Activated CD8-positive, alpha-beta memory T cell treated with anti-CD3 and anti-CD28 coated beads, Interleukin-2, amount 10 ng/mL, durations not matched to agents 7 days and 5 days (primary cell): ENCODE results near the gene GADL1. TPM values are rescaled to one million over a fixed set of nuclear protein-coding genes. Genes with fewer than 3 reads are reported as not detected.

Source experiments
- ATAC-seq: fragments of 150-1000 bp; cut with Tn5 transposase; one replicate; pipeline ENCODE4 v1.10.0; 2021; ENCODE audit warnings: moderate library complexity
- CTCF ChIA-PET: fragments of 350-600 bp; sonication (Branson Sonifier 250); formaldehyde crosslinking; loops from one replicate; lab custom pipeline; 2021; ENCODE audit warnings: antibody characterized with exemption; lab: Charles Lee
- DNase-seq: peaks from one replicate; pipeline ENCODE4 v3.0.0-alpha.2; 2020
- H3K27ac Mint-ChIP-seq: one replicate; pipeline ENCODE4 v1.8.0; 2021; ENCODE audit warnings: mild to moderate bottlenecking, mixed read lengths
- H3K27me3 Mint-ChIP-seq: one replicate; pipeline ENCODE4 v1.8.0; 2021; ENCODE audit warnings: mixed read lengths
- H3K36me3 Mint-ChIP-seq: one replicate; pipeline ENCODE4 v1.8.0; 2021; ENCODE audit warnings: mild to moderate bottlenecking, mixed read lengths
- H3K4me1 Mint-ChIP-seq: one replicate; pipeline ENCODE4 v1.8.0; 2021; ENCODE audit warnings: mixed read lengths
- H3K4me3 Mint-ChIP-seq: one replicate; pipeline ENCODE4 v1.8.0; 2021; ENCODE audit warnings: mild to moderate bottlenecking, moderate library complexity, mixed read lengths
- H3K9me3 Mint-ChIP-seq: one replicate; pipeline ENCODE4 v1.8.0; 2022; ENCODE audit warnings: low read depth, mixed read lengths
- total RNA-seq, 2 experiments: library from RNA; stranded (reverse); gene quantifications; one replicate each; pipeline ENCODE4 v1.2.3, GENCODE V29; 2021

Gene GADL1
- total RNA-seq, 2 experiments from 2014 or later: not detected

DNA sequence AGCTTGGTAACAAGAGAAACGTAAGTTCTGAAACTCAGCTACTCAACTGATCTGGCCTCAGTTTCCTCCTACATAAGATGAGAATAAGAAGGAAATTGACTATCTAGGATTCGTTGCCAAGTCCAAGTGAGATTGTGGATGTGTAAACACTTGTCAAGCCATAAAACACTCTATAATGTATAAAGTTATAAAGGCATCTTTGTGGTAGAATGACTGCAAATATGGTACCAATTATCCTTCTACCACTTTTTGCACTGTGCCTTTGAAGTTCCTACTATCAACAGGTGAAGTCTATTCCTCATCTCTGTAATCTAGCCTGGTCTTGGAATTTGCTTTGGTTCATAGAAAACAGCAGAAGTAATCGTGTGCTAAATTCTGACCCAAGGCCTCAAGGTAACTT is 138.2 kb downstream of the GADL1 start:
- no peaks in the 10 kb centered on the region for H3K9me3 Mint-ChIP-seq
- ATAC-seq (no peak), DNase-seq (no peak)
- H3K4me1 Mint-ChIP-seq: peaks cover 7% of the 10 kb centered on the region
- peaks cover 11% of the 10 kb centered on the region for H3K27me3 Mint-ChIP-seq
- H3K27ac Mint-ChIP-seq: no peak overlapping the region
- no peak overlapping the region for H3K4me3 Mint-ChIP-seq
- H3K36me3 Mint-ChIP-seq: no peaks in the 10 kb centered on the region
- CTCF ChIA-PET: interaction anchor here (1.7 to 2.4 kb wide), 2 partner anchors 12 to 714 kb away, joined by 5 to 9 read pairs; no protein-coding TSS in a partner anchor

DNA sequence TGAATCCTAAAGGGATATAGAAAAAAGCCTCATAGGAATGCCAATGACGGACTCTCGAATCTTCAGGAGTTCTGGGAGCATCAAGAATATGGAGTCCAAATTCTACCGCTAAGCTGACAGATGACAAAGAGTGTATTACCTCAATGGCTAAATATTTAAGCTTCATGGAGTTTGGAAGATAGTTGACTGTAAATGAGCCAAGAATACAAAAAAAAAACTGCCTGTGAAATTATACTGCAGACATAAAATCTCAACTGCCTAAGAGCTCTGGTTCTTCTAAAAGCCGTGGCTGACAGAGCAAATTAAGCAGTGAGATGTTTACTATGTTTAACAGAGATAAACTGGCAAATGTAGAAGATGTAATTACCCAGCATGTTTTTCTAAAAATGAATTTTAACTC is 140.0 kb downstream of the GADL1 start:
- Mint-ChIP-seq H3K27me3 (peaks cover 9% of the 10 kb centered on the region), H3K27ac (no peak overlapping the region), H3K36me3 (no peaks in the 10 kb centered on the region), H3K4me1 (peaks cover 8% of the 10 kb centered on the region), H3K4me3 (no peak overlapping the region), H3K9me3 (no peaks in the 10 kb centered on the region)
- no peak for ATAC-seq
- no peak for DNase-seq
- CTCF ChIA-PET: no interaction called here

DNA sequence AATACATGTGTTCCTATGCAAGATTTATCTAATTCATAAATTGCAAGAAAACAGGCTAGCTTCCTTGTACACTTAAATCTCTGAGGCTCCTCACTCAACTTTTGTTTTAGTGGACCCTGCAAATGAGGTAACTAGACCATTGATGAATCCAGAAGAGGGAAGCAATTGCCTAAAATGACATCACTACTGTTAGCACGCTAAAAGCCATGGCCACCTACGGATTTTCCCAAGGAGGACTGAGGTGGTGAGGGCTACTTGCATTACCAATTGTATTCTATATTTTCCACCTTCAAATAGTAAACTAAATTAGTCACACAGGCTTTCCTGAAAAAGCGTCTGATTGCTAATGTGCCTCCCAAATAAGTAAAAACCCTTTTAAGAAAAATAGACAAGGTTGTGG is 140.7 kb downstream of the GADL1 start:
- H3K27ac Mint-ChIP-seq: no peak overlapping the region
- peaks cover 9% of the 10 kb centered on the region for H3K27me3 Mint-ChIP-seq
- no peak for DNase-seq
- H3K9me3 Mint-ChIP-seq: no peaks in the 10 kb centered on the region
- H3K4me1 Mint-ChIP-seq: peaks cover 10% of the 10 kb centered on the region
- H3K4me3 Mint-ChIP-seq: no peak overlapping the region
- no peak for ATAC-seq
- CTCF ChIA-PET: interaction anchor here (1.9 kb wide), 1 partner anchor 15 kb away, joined by 4 read pairs; no protein-coding TSS in a partner anchor
- no peaks in the 10 kb centered on the region for H3K36me3 Mint-ChIP-seq

DNA sequence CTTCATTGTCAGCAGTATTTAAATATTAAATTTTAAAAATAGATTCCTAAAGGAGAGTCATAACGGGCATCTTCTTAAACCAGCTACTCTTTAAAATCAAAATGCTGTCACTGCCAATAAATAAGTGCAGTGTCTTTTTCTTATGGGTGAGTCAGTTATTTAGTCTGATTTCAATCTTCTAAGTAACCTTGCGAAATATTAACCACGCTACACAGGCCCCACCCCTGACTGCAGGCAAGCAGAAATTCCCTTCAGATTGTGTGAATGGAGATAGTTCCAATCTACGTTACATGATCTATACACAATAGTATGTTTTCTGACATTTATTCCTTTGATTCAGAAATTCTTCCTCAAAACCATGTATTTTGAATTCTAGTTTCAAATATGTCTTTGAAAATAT is 141.5 kb downstream of the GADL1 start:
- Mint-ChIP-seq H3K4me3 (no peak overlapping the region), H3K27me3 (peaks cover 5% of the 10 kb centered on the region), H3K27ac (no peak overlapping the region), H3K9me3 (no peaks in the 10 kb centered on the region), H3K36me3 (no peaks in the 10 kb centered on the region), H3K4me1 (peaks cover 10% of the 10 kb centered on the region)
- ATAC-seq (no peak), DNase-seq (no peak)
- CTCF ChIA-PET: interaction anchor here (1.9 to 2.5 kb wide), 3 partner anchors 10 to 741 kb away, joined by 4 to 16 read pairs (median 9); no protein-coding TSS in a partner anchor

DNA sequence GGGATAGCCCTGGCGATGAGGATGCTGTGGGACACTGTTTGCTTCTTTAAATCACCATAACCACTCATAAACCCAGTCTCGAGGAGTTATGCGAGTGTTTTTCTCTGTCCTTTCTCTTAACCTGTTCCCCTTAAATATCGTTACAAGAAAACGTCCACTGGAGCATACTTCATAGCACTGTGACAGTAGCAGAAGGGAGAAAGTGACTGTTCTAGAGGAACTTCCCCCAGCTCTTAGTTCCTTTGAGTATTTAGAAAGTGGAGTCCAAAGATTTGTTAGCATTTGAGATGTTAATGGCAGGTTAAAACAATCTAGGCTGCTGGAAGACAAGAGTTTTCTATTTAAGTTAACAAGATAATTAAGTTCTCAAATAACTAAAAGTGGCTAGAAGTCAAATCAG is 142.0 kb downstream of the GADL1 start:
- CTCF ChIA-PET: interaction anchor here (1.8 to 3.4 kb wide), 5 partner anchors 10 to 740 kb away, joined by 4 to 17 read pairs (median 9); no protein-coding TSS in a partner anchor
- Mint-ChIP-seq H3K36me3 (no peaks in the 10 kb centered on the region), H3K9me3 (no peaks in the 10 kb centered on the region), H3K4me3 (no peak overlapping the region), H3K4me1 (peaks cover 11% of the 10 kb centered on the region), H3K27ac (no peak overlapping the region), H3K27me3 (peaks cover 3% of the 10 kb centered on the region)
- ATAC-seq (no peak), DNase-seq (no peak)

DNA sequence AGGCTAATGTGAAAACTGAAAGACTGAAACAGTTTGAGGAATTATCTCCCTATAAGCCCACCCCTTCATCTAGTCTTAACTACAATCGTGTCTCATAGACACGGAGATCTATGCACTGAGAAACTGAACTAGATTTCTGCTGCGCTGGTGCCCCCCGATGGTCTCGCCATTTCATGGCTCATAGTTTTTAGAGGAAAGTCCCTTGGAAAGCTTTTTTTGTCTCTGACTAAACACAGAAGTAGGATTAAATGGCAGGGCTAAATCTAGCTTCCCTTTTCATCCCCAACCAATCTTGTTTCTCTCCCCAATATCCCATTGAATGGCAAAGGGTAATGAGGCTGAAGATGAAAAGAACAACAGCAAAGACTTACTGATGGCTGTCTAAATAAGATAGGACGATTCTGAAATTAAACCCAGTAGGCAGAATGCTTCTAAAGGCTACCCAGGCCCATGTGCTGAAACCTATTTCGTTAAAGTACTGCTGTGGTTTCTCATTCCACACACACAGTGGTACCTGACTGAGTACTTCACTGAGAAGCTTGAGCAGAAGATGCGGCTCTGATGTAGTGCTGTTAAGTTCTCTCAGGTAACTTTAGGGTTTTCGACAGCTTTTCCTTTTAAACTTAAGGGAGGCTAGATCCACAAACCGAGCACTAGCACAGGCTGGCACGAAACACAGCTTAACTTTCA is 142.7 kb downstream of the GADL1 start:
- Mint-ChIP-seq H3K9me3 (no peaks in the 10 kb centered on the region), H3K27ac (no peak overlapping the region), H3K36me3 (no peaks in the 10 kb centered on the region), H3K4me1 (peaks cover 11% of the 10 kb centered on the region), H3K27me3 (peaks cover 3% of the 10 kb centered on the region), H3K4me3 (no peak overlapping the region)
- DNase-seq (peak; percentile 64), ATAC-seq (peak; percentile 42)
- CTCF ChIA-PET: interaction anchor here (0.8 to 3.4 kb wide), 10 partner anchors 9 to 740 kb away, joined by 3 to 17 read pairs (median 4); no protein-coding TSS in a partner anchor

DNA sequence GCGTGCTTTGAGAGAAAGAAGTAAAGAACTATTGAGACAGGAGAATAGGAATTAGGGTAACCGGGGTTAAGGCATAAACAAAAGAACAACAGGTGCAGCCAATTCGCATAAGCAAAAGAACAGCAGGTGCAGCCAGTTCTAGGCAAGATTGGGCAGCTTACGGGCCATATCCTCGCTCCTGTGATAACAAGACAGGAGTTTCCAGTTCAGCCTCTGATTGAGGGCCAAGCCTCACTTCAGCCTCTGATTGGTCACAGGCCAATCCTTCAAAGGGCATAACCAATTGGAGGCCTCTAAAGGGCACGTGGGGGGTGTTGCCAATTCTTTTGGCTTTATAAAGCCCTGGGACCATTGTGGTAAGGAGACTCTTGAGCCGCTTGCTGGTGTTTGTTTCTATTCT is 143.5 kb downstream of the GADL1 start:
- Mint-ChIP-seq H3K9me3 (no peaks in the 10 kb centered on the region), H3K27ac (no peak overlapping the region), H3K4me3 (no peak overlapping the region), H3K4me1 (peaks cover 11% of the 10 kb centered on the region), H3K27me3 (peaks cover 3% of the 10 kb centered on the region), H3K36me3 (no peaks in the 10 kb centered on the region)
- CTCF ChIA-PET: interaction anchor here (0.7 to 3.4 kb wide), 8 partner anchors 8 to 739 kb away, joined by 3 to 17 read pairs (median 5); no protein-coding TSS in a partner anchor
- DNase-seq (no peak), ATAC-seq (no peak)

DNA sequence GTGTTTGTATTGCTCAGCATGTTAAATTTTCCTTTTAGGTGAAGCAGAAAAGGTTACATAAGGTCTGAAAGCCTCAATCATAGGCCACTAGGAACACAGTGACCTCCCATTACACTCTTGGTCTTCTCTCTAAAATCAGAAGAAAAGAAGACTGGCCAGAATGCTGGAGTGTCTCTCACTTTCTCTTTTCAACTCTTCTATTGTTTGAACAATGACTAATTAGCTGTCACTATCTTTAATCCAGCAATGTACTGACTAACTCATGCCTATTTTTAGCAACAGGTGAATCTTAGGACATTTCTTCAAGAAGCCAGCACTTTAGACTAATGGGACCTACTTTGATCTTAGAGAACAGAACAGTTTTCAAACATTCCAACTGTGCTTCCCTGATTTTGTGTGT is 145.2 kb downstream of the GADL1 start:
- H3K27me3 Mint-ChIP-seq: no peaks in the 10 kb centered on the region
- H3K9me3 Mint-ChIP-seq: no peaks in the 10 kb centered on the region
- no peak overlapping the region for H3K4me3 Mint-ChIP-seq
- ATAC-seq: no peak
- DNase-seq: no peak
- no peak overlapping the region for H3K27ac Mint-ChIP-seq
- H3K36me3 Mint-ChIP-seq: no peaks in the 10 kb centered on the region
- CTCF ChIA-PET: interaction anchor here (3.4 kb wide), 1 partner anchor 706 kb away, joined by 17 read pairs; no protein-coding TSS in a partner anchor
- H3K4me1 Mint-ChIP-seq: peaks cover 11% of the 10 kb centered on the region

DNA sequence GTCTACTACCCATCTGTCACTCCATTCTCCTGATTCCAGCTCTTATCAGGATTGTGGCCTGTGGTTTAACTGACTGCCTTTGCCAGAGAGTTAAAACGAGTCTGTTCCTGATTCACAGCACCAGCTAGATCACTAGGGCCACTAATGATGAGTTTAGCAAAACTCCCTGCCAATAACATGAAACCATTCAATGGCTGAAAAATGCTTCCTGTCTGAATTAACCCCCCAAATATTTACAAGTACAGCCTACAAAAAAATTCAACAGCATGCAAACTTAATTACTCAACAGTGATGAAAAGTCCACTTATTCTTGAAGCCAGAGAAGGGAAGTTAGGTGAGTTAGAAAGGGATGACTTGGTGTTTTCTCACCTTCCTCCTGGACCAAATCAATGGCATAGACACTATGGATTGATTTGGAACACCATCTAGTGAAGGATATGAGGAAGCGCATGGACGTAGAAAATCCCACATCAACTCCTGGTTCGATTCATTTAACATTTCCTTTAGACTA is 146.6 kb downstream of the GADL1 start:
- Mint-ChIP-seq H3K36me3 (no peaks in the 10 kb centered on the region), H3K9me3 (no peaks in the 10 kb centered on the region), H3K27me3 (no peaks in the 10 kb centered on the region), H3K4me1 (peaks cover 24% of the 10 kb centered on the region), H3K4me3 (no peak overlapping the region), H3K27ac (no peak overlapping the region)
- ATAC-seq (no peak), DNase-seq (no peak)
- CTCF ChIA-PET: no interaction called here

DNA sequence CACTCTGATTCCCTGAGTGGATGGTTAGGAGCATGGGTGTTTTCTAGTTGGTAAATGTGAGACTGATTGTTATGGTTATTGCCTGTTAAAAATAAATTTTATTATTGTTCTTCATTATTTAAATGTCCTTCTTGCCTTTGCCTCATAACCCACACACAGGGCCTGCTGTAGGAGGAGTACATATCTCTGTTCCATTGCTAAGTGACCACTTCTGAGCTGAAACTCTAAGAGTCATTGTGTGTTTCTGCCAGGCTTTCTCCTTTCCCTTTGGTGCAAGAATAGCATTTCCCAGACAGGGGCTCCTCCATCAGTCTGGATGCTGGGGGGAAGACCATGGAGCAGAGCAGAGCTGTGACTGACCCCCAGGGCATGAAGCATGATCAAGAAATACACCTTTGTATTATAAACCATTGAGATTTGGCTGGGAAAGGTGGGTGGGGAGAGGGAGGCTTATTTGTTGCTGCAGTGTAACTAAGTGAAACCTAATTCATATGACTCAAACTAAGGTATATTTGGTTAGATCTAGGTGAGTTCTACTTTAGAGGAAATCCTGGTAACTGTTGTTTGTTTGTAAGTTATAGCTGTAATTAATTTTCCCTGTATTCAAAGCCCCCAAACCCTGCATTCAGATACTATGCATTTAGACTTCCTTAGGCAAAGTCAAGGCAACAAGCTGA is 150.7 kb downstream of the GADL1 start:
- Mint-ChIP-seq H3K36me3 (no peaks in the 10 kb centered on the region), H3K9me3 (no peaks in the 10 kb centered on the region), H3K4me1 (peaks cover 17% of the 10 kb centered on the region), H3K27ac (no peak overlapping the region), H3K4me3 (no peak overlapping the region), H3K27me3 (no peaks in the 10 kb centered on the region)
- CTCF ChIA-PET: interaction anchor here (1.2 to 2.9 kb wide), 4 partner anchors 8 to 701 kb away, joined by 3 to 10 read pairs (median 6); no protein-coding TSS in a partner anchor
- DNase-seq (no peak), ATAC-seq (no peak)

DNA sequence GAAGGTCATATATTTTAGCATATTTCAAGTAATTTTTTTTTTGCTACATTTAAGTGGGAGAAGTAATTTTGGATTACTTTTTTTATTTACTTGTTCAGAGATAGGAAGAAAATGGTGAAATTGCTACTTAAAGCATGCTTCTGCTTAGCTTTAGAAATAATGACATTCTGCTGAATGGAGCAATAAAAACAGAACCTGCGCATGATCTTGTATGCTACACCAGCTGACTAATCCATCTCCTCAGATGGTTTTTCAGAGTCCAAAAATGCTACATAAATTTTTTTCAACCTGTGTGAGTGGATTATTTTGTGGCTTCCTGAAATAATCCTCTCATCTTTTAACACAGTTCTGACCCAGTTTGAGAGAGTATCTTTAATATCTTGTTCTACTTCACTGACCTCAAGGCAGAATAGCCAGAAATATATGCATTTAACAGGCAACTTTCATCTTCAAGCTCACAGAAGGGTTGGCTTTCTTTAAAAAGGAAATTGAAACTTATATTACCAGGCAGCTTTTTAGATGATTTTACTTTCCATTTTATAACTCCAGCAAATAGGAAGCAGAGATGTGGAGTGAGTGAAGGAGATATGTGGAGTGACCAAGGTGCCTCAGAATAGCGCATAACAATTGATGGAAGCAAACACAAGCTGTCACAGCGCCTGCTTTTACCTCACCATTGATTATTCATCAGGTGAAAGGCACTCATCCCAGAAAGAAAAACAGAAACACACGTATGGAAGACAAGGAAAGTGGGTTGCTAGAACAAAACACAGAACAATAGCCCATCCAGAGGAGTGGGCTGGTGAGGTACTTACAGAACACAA is 151.5 kb downstream of the GADL1 start:
- ATAC-seq (peak; percentile 36), DNase-seq (no peak)
- peak overlapping the region; percentile 39 for H3K27ac Mint-ChIP-seq
- H3K36me3 Mint-ChIP-seq: no peaks in the 10 kb centered on the region
- H3K9me3 Mint-ChIP-seq: no peaks in the 10 kb centered on the region
- CTCF ChIA-PET: interaction anchor here (1.2 to 2.9 kb wide), 4 partner anchors 9 to 700 kb away, joined by 3 to 10 read pairs (median 6); no protein-coding TSS in a partner anchor
- peaks cover 21% of the 10 kb centered on the region for H3K4me1 Mint-ChIP-seq
- H3K4me3 Mint-ChIP-seq: no peak overlapping the region
- H3K27me3 Mint-ChIP-seq: no peaks in the 10 kb centered on the region

DNA sequence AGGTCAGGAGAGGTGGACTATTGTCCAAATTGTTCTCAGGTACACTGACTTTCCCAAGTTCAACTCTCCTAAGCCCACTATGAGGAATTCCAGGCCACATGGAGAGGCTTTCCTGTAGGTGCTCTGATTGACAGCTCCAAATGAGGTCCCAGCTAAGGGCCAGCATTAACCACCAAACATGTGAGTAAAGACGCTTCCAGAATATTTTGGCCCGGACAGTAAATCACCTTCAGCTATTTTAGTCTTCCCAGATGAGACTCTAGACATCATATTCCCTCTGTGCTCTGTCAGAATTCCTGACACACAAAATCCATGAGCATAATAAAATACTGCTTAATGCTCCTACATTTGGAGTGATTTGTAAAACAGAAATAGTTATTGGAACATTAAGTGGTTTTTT is 152.6 kb downstream of the GADL1 start:
- no peaks in the 10 kb centered on the region for H3K9me3 Mint-ChIP-seq
- H3K4me1 Mint-ChIP-seq: peaks cover 21% of the 10 kb centered on the region
- no peak for ATAC-seq
- H3K27ac Mint-ChIP-seq: no peak overlapping the region
- no peaks in the 10 kb centered on the region for H3K36me3 Mint-ChIP-seq
- no peak for DNase-seq
- no peaks in the 10 kb centered on the region for H3K27me3 Mint-ChIP-seq
- H3K4me3 Mint-ChIP-seq: no peak overlapping the region
- CTCF ChIA-PET: interaction anchor here (1.0 to 2.0 kb wide), 3 partner anchors 10 to 48 kb away, joined by 3 to 9 read pairs (median 3); no protein-coding TSS in a partner anchor

DNA sequence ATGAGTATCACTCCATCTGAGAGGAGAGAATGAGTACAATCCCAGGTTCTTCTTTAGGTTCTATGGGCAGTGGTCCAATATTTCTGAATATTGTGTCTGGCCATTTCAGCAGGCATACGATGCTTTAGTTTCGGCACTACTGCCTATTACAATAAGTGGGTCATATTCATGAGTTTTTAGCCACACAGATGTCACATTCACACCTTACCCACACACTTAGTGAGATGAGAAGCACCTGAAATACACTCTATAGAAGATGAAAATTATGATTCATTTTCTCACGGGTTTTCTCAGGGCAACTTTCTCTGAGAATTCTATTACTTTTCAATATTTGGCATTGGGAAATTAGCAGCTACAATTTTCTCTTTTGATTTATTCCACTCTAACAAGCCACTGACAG is 155.9 kb downstream of the GADL1 start:
- Mint-ChIP-seq H3K9me3 (no peaks in the 10 kb centered on the region), H3K27me3 (no peaks in the 10 kb centered on the region), H3K4me1 (peaks cover 22% of the 10 kb centered on the region), H3K36me3 (no peaks in the 10 kb centered on the region), H3K27ac (no peak overlapping the region), H3K4me3 (no peak overlapping the region)
- DNase-seq: no peak
- CTCF ChIA-PET: no interaction called here
- ATAC-seq: no peak
